Skin of body (tissue), 2 donors: ENCODE measurements around the gene PEPD. TPM values are rescaled to one million over a fixed set of nuclear protein-coding genes. Genes with fewer than 3 reads are reported as not detected.

Experiments
- DNase-seq: peaks from one replicate; lab custom pipeline; 2025; lab: John Stamatoyannopoulos, UW
- total RNA-seq: library from RNA; depleted of rRNA; stranded (reverse); fragments of >200 nt; gene quantifications from one replicate; pipeline ENCODE4 v1.2.3, GENCODE V29; 2014

PEPD gene
- total RNA-seq, 1 donor from 2014 or later = 26.6 TPM

GRCh38 chr19:33473653-33474305, 47.8 kb downstream of the PEPD start:
- no peak for DNase-seq

- no peak for DNase-seq
Observed at GRCh38 chr19:33472691-33473652, 48.6 kb downstream of the PEPD start.

- DNase-seq = no peak
Observed at GRCh38 chr19:33472226-33472625, 49.4 kb downstream of the PEPD start.

GRCh38 chr19:33471111-33471996, 50.2 kb downstream of the PEPD start:
- no peak for DNase-seq

GRCh38 chr19:33470686-33471085, 50.9 kb downstream of the PEPD start:
- DNase-seq = no peak

GRCh38 chr19:33470040-33470330, 51.6 kb downstream of the PEPD start:
- no peak for DNase-seq

GRCh38 chr19:33469171-33470039, 52.2 kb downstream of the PEPD start:
- no peak for DNase-seq

GRCh38 chr19:33468361-33469170, 53.0 kb downstream of the PEPD start:
- no peak for DNase-seq

GRCh38 chr19:33467851-33468250, 53.7 kb downstream of the PEPD start:
- DNase-seq = no peak

GRCh38 chr19:33465834-33466233, 55.8 kb downstream of the PEPD start:
- no peak for DNase-seq

GRCh38 chr19:33465371-33465770, 56.2 kb downstream of the PEPD start:
- DNase-seq = no peak

- no peak for DNase-seq
Observed at GRCh38 chr19:33464733-33465115, 56.9 kb downstream of the PEPD start.

- DNase-seq = no peak
Observed at GRCh38 chr19:33464010-33464732, 57.4 kb downstream of the PEPD start.

- no peak for DNase-seq
Observed at GRCh38 chr19:33463199-33463598, 58.4 kb downstream of the PEPD start.

- DNase-seq = no peak
Observed at GRCh38 chr19:33462112-33462791, 59.3 kb downstream of the PEPD start.

GRCh38 chr19:33461256-33462111, 60.1 kb downstream of the PEPD start:
- DNase-seq = no peak

- DNase-seq = no peak
Observed at GRCh38 chr19:33460221-33460908, 61.2 kb downstream of the PEPD start.
